ENCODE data around the gene MTCP1.

- TF ChIP-seq POLR2AphosphoS5 (IDR thresholded peaks at IDR 0.05; ENCODE audit: low read depth, low read length) (no peak), TAF1 (IDR thresholded peaks at IDR 0.05; ENCODE audit: borderline replicate concordance, insufficient read depth, low read length) (no peak), SIN3A (IDR thresholded peaks at IDR 0.05; ENCODE audit: borderline replicate concordance, insufficient read depth, low read length) (no peak), FOXP2 (optimal IDR thresholded peaks at IDR 0.05; ENCODE audit: borderline replicate concordance, extremely low read depth, extremely low read length, insufficient read depth) (no peak)
- TF ChIP-seq, protein P1, sequence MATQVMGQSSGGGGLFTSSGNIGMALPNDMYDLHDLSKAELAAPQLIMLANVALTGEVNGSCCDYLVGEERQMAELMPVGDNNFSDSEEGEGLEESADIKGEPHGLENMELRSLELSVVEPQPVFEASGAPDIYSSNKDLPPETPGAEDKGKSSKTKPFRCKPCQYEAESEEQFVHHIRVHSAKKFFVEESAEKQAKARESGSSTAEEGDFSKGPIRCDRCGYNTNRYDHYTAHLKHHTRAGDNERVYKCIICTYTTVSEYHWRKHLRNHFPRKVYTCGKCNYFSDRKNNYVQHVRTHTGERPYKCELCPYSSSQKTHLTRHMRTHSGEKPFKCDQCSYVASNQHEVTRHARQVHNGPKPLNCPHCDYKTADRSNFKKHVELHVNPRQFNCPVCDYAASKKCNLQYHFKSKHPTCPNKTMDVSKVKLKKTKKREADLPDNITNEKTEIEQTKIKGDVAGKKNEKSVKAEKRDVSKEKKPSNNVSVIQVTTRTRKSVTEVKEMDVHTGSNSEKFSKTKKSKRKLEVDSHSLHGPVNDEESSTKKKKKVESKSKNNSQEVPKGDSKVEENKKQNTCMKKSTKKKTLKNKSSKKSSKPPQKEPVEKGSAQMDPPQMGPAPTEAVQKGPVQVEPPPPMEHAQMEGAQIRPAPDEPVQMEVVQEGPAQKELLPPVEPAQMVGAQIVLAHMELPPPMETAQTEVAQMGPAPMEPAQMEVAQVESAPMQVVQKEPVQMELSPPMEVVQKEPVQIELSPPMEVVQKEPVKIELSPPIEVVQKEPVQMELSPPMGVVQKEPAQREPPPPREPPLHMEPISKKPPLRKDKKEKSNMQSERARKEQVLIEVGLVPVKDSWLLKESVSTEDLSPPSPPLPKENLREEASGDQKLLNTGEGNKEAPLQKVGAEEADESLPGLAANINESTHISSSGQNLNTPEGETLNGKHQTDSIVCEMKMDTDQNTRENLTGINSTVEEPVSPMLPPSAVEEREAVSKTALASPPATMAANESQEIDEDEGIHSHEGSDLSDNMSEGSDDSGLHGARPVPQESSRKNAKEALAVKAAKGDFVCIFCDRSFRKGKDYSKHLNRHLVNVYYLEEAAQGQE (IDR thresholded peaks at IDR 0.05; ENCODE audit: insufficient read depth in 1 of 2, low read depth in 2 of 2, low read length in 2 of 2): no peak
These were observed 39.3 kb downstream of the MTCP1 start for GRCh38 chrX:155031657-155032056.

All from PFSK-1 (cell line).